T47D (cell line): ENCODE data around the gene MED7.

Source experiments
- DNase-seq, 2 experiments: peaks; one replicate each; pipeline versions ENCODE4 v3.0.0 to v3.0.0-alpha.2; 2011 to 2012; ENCODE audit warnings: low read depth in 1 of 2, low spot score in 1 of 2
- JUND ChIP-seq: IDR thresholded peaks from 2 replicates; pipeline ENCODE4 v1.6.1; 2012; ENCODE audit warnings: low read depth
- in situ Hi-C: cut with HindIII; loops from 2 replicates; pipeline ENCODE4 v1.10.0; 2016; ENCODE audit warnings: low sequenced_read_pairs, low pct_unique_long_range_greater_than_20kb

Gene MED7

GRCh38 chr5:157175071-157175612 is 32.5 kb upstream of the MED7 start:
- in situ Hi-C loops, result no loop called here
- no peak for TF ChIP-seq JUND
- DNase-seq, result no peak

DNA sequence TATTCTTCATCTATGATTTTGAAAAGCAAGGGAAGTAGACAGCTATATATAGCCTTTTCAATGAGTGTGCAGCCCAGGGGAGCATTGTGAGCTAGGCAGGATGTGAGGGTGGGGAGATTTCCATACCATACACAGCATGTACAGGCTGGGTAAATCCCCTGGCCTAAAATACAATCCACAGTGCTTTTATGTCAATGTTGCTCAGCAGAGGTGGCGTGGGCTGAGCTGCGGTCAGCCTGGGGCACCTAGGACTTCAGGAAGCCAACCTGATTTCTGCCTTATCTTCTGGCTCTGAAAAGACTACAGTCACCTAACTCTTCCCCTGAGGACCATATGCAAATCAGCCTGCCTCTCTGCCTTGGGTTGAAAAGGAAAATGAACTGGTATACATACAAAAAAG is 29.7 kb upstream of the MED7 start:
- DNase-seq, result no peak
- in situ Hi-C loops, result no loop called here
- no peak for TF ChIP-seq JUND

- no peak for TF ChIP-seq JUND
- in situ Hi-C loops, result no loop called here
- DNase-seq, result no peak
These were observed 25.6 kb upstream of the MED7 start for GRCh38 chr5:157168286-157168685.

- in situ Hi-C loops, result no loop called here
- no peak for DNase-seq
- no peak for TF ChIP-seq JUND
These were observed 24.6 kb upstream of the MED7 start for GRCh38 chr5:157167214-157167621.

- in situ Hi-C loops, result no loop called here
- DNase-seq, result no peak
- no peak for TF ChIP-seq JUND
These were observed 23.8 kb upstream of the MED7 start, which contains the start of gene GARIN3 for GRCh38 chr5:157166214-157167213. Gene GARIN3, minus strand, starts transcription at chr5:157166264. Its CDS starts 96 bp downstream, at chr5:157166168.

DNA sequence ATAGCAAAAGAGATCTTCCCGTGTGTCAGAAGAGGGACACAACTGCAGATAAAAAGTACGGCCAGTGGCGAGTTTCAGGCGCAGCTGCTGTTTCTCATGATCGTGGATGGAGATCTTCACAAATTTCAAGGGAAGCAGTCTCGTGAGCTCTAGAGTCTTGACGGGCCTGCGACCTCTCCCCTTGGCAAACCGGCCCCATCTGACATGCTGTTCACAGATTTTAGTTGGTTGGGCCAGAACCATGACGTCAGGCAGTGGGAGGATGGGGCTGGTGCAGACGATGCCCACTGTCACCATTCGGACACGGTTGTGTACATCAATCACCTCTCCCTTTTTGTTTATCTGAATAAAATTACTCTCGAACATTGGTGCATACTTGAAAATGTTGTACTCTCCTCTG is 23.0 kb upstream of the MED7 start:
- no peak for TF ChIP-seq JUND
- in situ Hi-C loops, result no loop called here
- DNase-seq, result no peak

- TF ChIP-seq JUND, result no peak
- DNase-seq, result no peak
- in situ Hi-C loops, result no loop called here
These were observed 22.6 kb upstream of the MED7 start for GRCh38 chr5:157165261-157165660.

- no peak for TF ChIP-seq JUND
- DNase-seq, result no peak
- in situ Hi-C loops, result no loop called here
These were observed 21.9 kb upstream of the MED7 start for GRCh38 chr5:157164521-157164920.

- in situ Hi-C loops, result no loop called here
- DNase-seq, result no peak
- TF ChIP-seq JUND, result no peak
These were observed 20.4 kb upstream of the MED7 start for GRCh38 chr5:157162919-157163510.

GRCh38 chr5:157161996-157162395 is 19.3 kb upstream of the MED7 start:
- no peak for TF ChIP-seq JUND
- DNase-seq, result no peak
- in situ Hi-C loops, result no loop called here

DNA sequence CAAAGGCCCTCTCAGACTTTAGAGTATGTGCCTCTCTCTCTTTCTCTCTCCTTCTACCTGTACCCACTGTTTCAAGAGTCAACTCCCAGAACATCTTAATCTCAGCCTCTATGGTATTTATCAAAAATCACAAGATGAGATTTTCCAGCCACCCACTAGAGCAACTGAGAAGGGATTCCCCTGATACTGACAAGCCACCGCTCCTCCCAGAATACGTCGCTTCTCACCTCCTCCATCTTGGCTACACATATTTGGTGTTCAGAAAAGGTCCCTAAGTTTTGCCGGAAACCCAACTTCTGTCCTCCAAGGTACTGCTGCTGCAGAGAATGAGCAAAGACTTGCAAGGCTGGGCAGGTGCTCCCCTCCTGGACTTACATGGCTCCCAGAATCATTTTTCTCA is 17.3 kb upstream of the MED7 start:
- DNase-seq, result no peak
- TF ChIP-seq JUND, result no peak
- in situ Hi-C loops, result no loop called here

DNA sequence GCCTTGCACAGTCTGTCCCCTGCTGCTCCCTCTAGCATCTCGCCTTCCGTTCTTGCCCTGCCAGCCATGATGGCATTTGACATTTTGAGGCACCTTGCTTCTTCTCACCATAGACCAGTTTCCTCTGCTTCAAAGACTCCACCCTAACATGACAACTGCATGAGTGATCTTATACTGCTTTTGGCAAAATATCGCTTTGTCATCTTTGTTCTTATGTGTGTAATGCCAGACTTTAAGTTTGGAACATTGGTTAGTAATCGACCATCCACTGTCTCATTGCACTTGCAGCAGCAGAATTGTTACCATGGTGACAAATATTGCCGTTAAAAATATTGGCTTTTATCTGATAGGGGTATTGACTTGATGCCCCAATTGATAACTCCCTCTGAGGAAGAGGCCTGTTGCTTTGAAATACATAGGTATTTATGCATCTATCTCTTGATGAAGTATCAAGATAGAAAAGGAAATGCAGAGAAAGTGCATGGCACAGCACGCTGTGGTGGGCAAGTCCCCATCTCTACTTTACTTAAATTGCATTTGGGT is 16.6 kb upstream of the MED7 start:
- in situ Hi-C loops, result no loop called here
- DNase-seq, result no peak
- no peak for TF ChIP-seq JUND
